Measurements from ENCODE around the gene IL2RA. TPM values are rescaled to one million over a fixed set of nuclear protein-coding genes. Genes with fewer than 3 reads are reported as not detected.

IL2RA gene
- total RNA-seq, 2 donors from 2014 or later = 21.0 to 48.2 TPM

- TF ChIP-seq CTCF (IDR thresholded peaks at IDR 0.05) = no peak
- Histone ChIP-seq H3K4me3 (no peak overlapping the region), H3K4me1 (ENCODE audit: control insufficient read depth in 1 of 2, low read depth in 2 of 2) (peaks cover 0 to 5% of the 10 kb centered on the region in 2 donors), H3K36me3 (no peaks in the 10 kb centered on the region), H3K27ac (no peak overlapping the region), H3K9me3 (no peaks in the 10 kb centered on the region), H3K27me3 (replicated peaks; ENCODE audit: insufficient read depth) (no peaks in the 10 kb centered on the region)
- ATAC-seq (ENCODE audit: insufficient number of reproducible peaks, low FRiP score, low read depth) (no peak), DNase-seq (ENCODE audit: low spot score) (no peak)
Observed at GRCh38 chr10:6022660-6023059, 39.5 kb downstream of the IL2RA start.

GRCh38 chr10:6020826-6021225 is 41.3 kb downstream of the IL2RA start:
- no peak overlapping the region for H3K4me3 ChIP-seq
- peaks cover 0 to 5% of the 10 kb centered on the region in 2 donors for H3K4me1 ChIP-seq (ENCODE audit: control insufficient read depth in 1 of 2, low read depth in 2 of 2)
- ATAC-seq (ENCODE audit: insufficient number of reproducible peaks, low FRiP score, low read depth) (no peak), DNase-seq (ENCODE audit: low spot score) (no peak)
- no peaks in the 10 kb centered on the region for H3K9me3 ChIP-seq
- H3K27me3 ChIP-seq (replicated peaks; ENCODE audit: insufficient read depth) = no peaks in the 10 kb centered on the region
- H3K27ac ChIP-seq = no peak overlapping the region
- TF ChIP-seq CTCF (IDR thresholded peaks at IDR 0.05) = no peak
- H3K36me3 ChIP-seq = no peaks in the 10 kb centered on the region

GRCh38 chr10:6019796-6020195 is 42.4 kb downstream of the IL2RA start:
- H3K36me3 ChIP-seq = no peaks in the 10 kb centered on the region
- peaks cover 0 to 5% of the 10 kb centered on the region in 2 donors for H3K4me1 ChIP-seq (ENCODE audit: control insufficient read depth in 1 of 2, low read depth in 2 of 2)
- H3K4me3 ChIP-seq = no peak overlapping the region
- DNase-seq (ENCODE audit: low spot score) (no peak), ATAC-seq (ENCODE audit: insufficient number of reproducible peaks, low FRiP score, low read depth) (no peak)
- no peak for TF ChIP-seq CTCF (IDR thresholded peaks at IDR 0.05)
- no peak overlapping the region for H3K27ac ChIP-seq
- no peaks in the 10 kb centered on the region for H3K27me3 ChIP-seq (replicated peaks; ENCODE audit: insufficient read depth)
- H3K9me3 ChIP-seq = no peaks in the 10 kb centered on the region

GRCh38 chr10:6019010-6019782 is 43.0 kb downstream of the IL2RA start:
- Histone ChIP-seq H3K27ac (no peak overlapping the region), H3K27me3 (replicated peaks; ENCODE audit: insufficient read depth) (no peaks in the 10 kb centered on the region), H3K36me3 (no peaks in the 10 kb centered on the region), H3K9me3 (no peaks in the 10 kb centered on the region), H3K4me1 (ENCODE audit: control insufficient read depth in 1 of 2, low read depth in 2 of 2) (peaks cover 0 to 5% of the 10 kb centered on the region in 2 donors), H3K4me3 (no peak overlapping the region)
- no peak for TF ChIP-seq CTCF (IDR thresholded peaks at IDR 0.05)
- DNase-seq (ENCODE audit: low spot score) = no peak
- no peak for ATAC-seq (ENCODE audit: insufficient number of reproducible peaks, low FRiP score, low read depth)

GRCh38 chr10:6018422-6018821 is 43.7 kb downstream of the IL2RA start:
- DNase-seq (ENCODE audit: low spot score) (no peak), ATAC-seq (ENCODE audit: insufficient number of reproducible peaks, low FRiP score, low read depth) (no peak)
- H3K9me3 ChIP-seq = no peaks in the 10 kb centered on the region
- H3K36me3 ChIP-seq = no peaks in the 10 kb centered on the region
- no peak overlapping the region for H3K4me3 ChIP-seq
- no peaks in the 10 kb centered on the region for H3K27me3 ChIP-seq (replicated peaks; ENCODE audit: insufficient read depth)
- no peaks in the 10 kb centered on the region for H3K4me1 ChIP-seq (ENCODE audit: control insufficient read depth in 1 of 2, low read depth in 2 of 2)
- TF ChIP-seq CTCF (IDR thresholded peaks at IDR 0.05) = no peak
- no peak overlapping the region for H3K27ac ChIP-seq
